ENCODE results near the gene NES.

The NES gene

DNA sequence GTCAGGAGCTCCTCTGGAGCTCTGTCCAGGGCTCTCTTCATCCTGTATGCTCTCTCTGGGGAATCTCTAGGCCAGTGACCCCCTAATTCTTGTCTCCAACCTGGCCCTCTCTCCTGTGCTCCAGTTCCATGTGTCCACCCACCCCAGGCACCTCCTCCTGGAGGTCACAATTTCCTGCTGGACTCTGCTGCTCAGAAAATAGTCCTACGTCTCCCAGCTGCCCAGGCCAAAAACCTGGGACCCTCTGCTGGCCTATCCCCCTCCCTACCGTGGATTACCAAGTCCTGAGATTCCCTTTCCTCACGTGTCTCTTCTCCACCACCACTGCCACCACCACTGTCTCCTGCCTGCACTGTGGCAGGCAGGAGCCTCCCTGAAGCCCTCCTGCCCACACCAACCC, 11.7 kb downstream of the NES start:
- H3K4me3 ChIP-seq (ENCODE audit: low read length), result no peak overlapping the region
- no peak for DNase-seq (ENCODE audit: low read depth)
- TF ChIP-seq, protein P1, sequence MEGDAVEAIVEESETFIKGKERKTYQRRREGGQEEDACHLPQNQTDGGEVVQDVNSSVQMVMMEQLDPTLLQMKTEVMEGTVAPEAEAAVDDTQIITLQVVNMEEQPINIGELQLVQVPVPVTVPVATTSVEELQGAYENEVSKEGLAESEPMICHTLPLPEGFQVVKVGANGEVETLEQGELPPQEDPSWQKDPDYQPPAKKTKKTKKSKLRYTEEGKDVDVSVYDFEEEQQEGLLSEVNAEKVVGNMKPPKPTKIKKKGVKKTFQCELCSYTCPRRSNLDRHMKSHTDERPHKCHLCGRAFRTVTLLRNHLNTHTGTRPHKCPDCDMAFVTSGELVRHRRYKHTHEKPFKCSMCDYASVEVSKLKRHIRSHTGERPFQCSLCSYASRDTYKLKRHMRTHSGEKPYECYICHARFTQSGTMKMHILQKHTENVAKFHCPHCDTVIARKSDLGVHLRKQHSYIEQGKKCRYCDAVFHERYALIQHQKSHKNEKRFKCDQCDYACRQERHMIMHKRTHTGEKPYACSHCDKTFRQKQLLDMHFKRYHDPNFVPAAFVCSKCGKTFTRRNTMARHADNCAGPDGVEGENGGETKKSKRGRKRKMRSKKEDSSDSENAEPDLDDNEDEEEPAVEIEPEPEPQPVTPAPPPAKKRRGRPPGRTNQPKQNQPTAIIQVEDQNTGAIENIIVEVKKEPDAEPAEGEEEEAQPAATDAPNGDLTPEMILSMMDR (conservative IDR thresholded peaks at IDR 0.05; ENCODE audit: low read length), result no peak

DNA sequence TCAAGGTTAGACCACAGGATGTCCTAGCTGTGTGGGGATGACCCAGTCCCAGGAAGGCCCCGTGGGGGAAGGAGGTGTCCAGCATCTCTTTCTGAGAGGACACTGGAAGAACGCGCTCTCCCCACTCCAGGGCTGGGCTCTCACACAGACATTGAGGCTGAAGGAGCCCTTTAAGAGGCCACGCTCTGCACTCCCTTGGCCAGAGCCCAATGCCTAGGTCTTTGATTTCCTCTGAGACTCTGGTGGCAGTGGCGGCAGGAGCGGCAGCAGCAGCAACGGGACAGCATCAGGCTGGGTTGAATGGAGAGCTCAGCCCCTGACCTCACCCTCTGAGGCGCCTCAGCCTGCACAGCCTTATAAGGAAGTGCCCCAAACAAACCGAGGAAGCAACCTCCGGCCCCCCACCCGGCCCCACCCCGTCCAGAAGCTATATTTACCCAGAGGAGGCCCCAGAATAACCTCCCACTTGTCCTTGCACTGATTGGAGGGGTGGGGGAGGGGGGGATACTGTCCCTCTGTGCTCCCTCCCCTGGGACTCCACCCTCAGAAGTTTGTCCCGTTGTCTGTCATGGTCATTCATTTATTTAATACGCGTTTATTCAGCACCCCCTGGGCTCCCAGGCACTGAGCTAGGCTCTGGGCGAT, 12.3 kb downstream of the NES start:
- no peak for DNase-seq (ENCODE audit: low read depth)
- TF ChIP-seq, protein P1 (conservative IDR thresholded peaks at IDR 0.05; ENCODE audit: low read length), result no peak
- no peak overlapping the region for H3K4me3 ChIP-seq (ENCODE audit: low read length)

DNA sequence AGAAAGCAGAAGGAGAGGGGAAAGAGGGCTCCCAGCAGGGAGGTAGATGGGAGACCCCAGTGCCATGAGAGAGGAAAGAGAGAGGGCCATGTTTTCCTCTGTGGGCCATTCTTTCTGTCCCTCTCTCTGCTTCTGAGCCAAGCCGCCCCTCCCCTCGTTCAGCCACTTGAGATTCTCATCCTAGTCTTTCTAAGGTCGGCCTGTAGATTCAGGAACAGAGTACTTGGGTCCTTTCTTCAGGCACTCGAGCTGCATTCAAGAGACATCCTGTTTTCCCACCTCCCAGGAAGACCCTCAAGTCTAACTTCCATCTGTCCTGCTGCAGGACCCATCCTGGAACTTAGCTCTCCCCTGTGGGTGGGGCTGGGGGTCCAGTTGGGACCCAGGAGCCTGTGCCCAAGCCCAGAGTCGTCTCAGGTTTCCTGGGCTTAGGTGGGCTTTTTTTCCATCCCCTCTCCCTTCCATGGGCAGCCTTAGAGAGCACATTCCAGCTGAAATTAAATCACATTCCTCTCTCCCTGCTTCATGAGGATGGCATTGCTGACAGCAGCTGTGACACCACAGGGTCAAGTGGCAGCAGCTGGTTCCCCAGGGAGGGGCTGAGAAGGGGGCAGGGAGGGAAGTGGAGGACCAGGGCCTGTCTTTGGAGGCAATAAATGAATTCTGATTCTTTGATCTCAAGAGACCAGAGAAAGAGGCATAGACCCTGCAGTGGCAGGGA, 13.0 kb downstream of the NES start:
- TF ChIP-seq, protein P1 (conservative IDR thresholded peaks at IDR 0.05; ENCODE audit: low read length), result no peak
- DNase-seq (ENCODE audit: low read depth), result peak; percentile 52

DNA sequence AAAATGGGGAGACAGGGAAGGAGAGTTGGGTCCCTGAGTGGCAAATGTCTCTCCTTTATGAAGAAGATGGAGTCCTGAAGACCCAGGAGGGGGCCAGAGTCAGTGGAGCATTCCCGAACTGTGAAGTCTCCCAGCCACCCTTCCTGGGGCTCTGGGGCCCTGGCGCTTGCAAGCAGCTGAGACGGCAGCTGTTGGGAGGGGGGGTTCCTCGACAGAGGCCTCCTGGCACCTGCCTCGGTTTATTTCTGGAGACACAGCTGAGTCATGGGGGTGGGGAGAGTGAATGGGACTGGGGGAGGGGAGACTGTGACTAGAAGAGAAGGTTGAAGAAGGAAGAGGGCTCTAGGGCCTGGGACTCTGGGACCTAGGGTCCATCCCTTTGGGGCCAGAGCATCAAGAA, 14.0 kb downstream of the NES start:
- H3K4me3 ChIP-seq (ENCODE audit: low read length), result no peak overlapping the region
- TF ChIP-seq, protein P1 (conservative IDR thresholded peaks at IDR 0.05; ENCODE audit: low read length), result no peak
- DNase-seq (ENCODE audit: low read depth), result no peak

More for the DNA sequence above, 13.0 kb downstream of the NES start:
- no peak overlapping the region for H3K4me3 ChIP-seq (ENCODE audit: low read length)

DNA sequence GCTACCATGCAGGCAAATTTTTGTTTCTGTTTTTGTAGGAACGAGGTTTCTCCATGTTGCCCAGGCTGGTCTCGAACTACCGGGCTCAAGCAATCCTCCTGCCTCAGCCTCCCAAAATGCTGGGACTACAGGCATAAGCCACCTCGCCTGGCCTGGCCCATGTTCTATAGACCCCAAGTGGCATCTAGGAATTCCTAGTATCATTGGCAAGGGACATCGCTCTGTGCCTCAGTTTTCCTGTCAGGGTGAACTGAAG, 14.5 kb downstream of the NES start:
- no peak for DNase-seq (ENCODE audit: low read depth)
- TF ChIP-seq, protein P1 (conservative IDR thresholded peaks at IDR 0.05; ENCODE audit: low read length), result no peak
- H3K4me3 ChIP-seq (ENCODE audit: low read length), result no peak overlapping the region

DNA sequence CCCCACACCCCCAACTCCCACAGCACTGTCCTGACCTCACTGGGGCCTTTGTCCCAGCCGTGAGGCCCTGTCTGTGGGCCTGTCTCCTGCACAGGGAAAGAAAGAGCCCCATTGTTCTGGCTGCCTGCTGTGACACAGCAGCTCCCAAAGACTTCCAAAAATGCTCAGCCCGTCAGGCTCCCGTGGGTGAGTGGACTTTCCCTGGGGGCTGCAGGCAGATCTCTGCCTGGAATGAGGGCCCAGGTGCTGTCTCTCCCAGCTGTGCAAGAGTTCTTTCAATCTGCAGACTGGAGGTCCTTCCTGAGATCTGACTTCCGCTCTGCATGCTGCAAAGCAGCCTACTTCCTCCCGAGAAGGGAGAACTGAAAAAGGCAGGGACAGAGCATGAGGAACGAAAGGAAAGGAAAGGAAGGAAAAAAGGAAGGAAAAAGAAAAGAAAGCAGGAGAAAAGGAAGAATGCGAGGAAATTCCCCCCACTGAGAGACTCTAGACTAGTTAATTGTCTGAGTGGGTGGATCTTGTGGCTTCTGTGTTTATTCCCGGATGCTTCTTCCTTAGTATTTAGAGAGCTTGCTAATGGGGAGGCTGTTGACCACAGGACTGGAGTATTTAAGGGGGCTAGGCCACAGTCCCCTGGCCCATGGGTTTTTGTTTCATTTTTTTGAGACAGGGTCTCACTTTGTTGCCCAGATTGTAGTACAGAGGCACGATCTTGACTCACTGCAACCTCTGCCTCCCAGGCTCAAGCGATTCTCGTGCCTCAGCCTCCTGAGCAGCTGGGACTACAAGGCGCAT, 15.0 kb downstream of the NES start:
- DNase-seq (ENCODE audit: low read depth), result no peak
- TF ChIP-seq, protein P1 (conservative IDR thresholded peaks at IDR 0.05; ENCODE audit: low read length), result no peak
- H3K4me3 ChIP-seq (ENCODE audit: low read length), result no peak overlapping the region

DNA sequence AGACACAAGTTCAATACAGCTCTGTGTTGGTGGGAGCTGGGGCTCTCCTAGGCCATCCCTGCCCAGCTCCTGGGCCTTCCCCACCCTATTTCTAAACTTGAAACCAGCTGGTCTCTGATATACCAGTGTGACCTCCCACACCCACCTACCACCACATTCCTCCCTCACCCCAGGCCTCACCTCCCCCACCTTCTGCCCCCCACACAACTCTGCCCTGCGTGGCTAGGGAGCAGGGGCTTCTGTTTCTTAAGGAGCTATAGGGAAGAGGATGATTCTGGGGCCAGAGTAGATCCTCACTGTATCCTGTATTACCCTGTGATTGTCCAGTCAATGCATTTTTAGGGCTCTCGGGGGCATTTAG, 16.5 kb downstream of the NES start:
- TF ChIP-seq, protein P1 (conservative IDR thresholded peaks at IDR 0.05; ENCODE audit: low read length), result no peak
- no peak for DNase-seq (ENCODE audit: low read depth)
- H3K4me3 ChIP-seq (ENCODE audit: low read length), result no peak overlapping the region

Data from AG10803 (cell line).